Measurements from ENCODE around the gene CREBRF. TPM values are rescaled to one million over a fixed set of nuclear protein-coding genes. Genes with fewer than 3 reads are reported as not detected.
"Not testable (repeated sequence)": the region's sequence is repeated elsewhere in the genome, so short reads cannot be mapped to it uniquely, and the experiment has no call there.

CREBRF gene
- total RNA-seq, 1 donor = 161 TPM

GRCh38 chr5:173051746-173052145, 4.4 kb upstream of the CREBRF start:
- H3K4me1 ChIP-seq (ENCODE audit: insufficient read depth, low read length) = peaks cover 13% of the 10 kb centered on the region
- H3K27me3 ChIP-seq (ENCODE audit: insufficient read depth, low read length) = no peaks in the 10 kb centered on the region
- H3K4me3 ChIP-seq (ENCODE audit: low read length) = no peak overlapping the region
- H3K9me3 ChIP-seq (ENCODE audit: low read depth, low read length) = no peaks in the 10 kb centered on the region

GRCh38 chr5:173053041-173053440, 3.1 kb upstream of the CREBRF start:
- H3K27me3 ChIP-seq (ENCODE audit: insufficient read depth, low read length) = no peaks in the 10 kb centered on the region
- no peak overlapping the region for H3K4me3 ChIP-seq (ENCODE audit: low read length)
- H3K4me1 ChIP-seq (ENCODE audit: insufficient read depth, low read length) = peaks cover 19% of the 10 kb centered on the region
- no peaks in the 10 kb centered on the region for H3K9me3 ChIP-seq (ENCODE audit: low read depth, low read length)

GRCh38 chr5:173055042-173055721, 970 bp upstream of the CREBRF start:
- H3K9me3 ChIP-seq (ENCODE audit: low read depth, low read length) = no peaks in the 10 kb centered on the region
- H3K27me3 ChIP-seq (ENCODE audit: insufficient read depth, low read length) = no peaks in the 10 kb centered on the region
- H3K4me1 ChIP-seq (ENCODE audit: insufficient read depth, low read length) = peaks cover 29% of the 10 kb centered on the region
- H3K4me3 ChIP-seq (ENCODE audit: low read length) = peak overlapping the region; percentile 92

- peak overlapping the region; percentile 92 for H3K4me3 ChIP-seq (ENCODE audit: low read length)
- peaks cover 31% of the 10 kb centered on the region for H3K4me1 ChIP-seq (ENCODE audit: insufficient read depth, low read length)
- H3K9me3 ChIP-seq (ENCODE audit: low read depth, low read length) = no peaks in the 10 kb centered on the region
- H3K27me3 ChIP-seq (ENCODE audit: insufficient read depth, low read length) = no peaks in the 10 kb centered on the region
These were observed 500 bp upstream of the CREBRF start for GRCh38 chr5:173055722-173055982.

GRCh38 chr5:173056783-173057061, 570 bp downstream of the CREBRF start:
- H3K4me1 ChIP-seq (ENCODE audit: insufficient read depth, low read length) = peaks cover 31% of the 10 kb centered on the region
- H3K9me3 ChIP-seq (ENCODE audit: low read depth, low read length) = no peaks in the 10 kb centered on the region
- peak overlapping the region; percentile 92 for H3K4me3 ChIP-seq (ENCODE audit: low read length)
- H3K27me3 ChIP-seq (ENCODE audit: insufficient read depth, low read length) = no peaks in the 10 kb centered on the region

- Histone ChIP-seq H3K9me3 (ENCODE audit: low read depth, low read length) (no peaks in the 10 kb centered on the region), H3K4me1 (ENCODE audit: insufficient read depth, low read length) (peaks cover 31% of the 10 kb centered on the region), H3K27me3 (ENCODE audit: insufficient read depth, low read length) (no peaks in the 10 kb centered on the region), H3K4me3 (ENCODE audit: low read length) (peak overlapping the region; percentile 92)
These were observed 1.1 kb downstream of the CREBRF start for GRCh38 chr5:173057062-173057924.

- Histone ChIP-seq H3K4me3 (ENCODE audit: low read length) (no peak overlapping the region), H3K27me3 (ENCODE audit: insufficient read depth, low read length) (no peaks in the 10 kb centered on the region), H3K4me1 (ENCODE audit: insufficient read depth, low read length) (peaks cover 39% of the 10 kb centered on the region), H3K9me3 (ENCODE audit: low read depth, low read length) (no peaks in the 10 kb centered on the region)
These were observed 6.0 kb downstream of the CREBRF start for GRCh38 chr5:173062141-173062540.

GRCh38 chr5:173065155-173065554, 9.0 kb downstream of the CREBRF start:
- no peak overlapping the region for H3K4me3 ChIP-seq (ENCODE audit: low read length)
- H3K9me3 ChIP-seq (ENCODE audit: low read depth, low read length) = no peaks in the 10 kb centered on the region
- peaks cover 30% of the 10 kb centered on the region for H3K4me1 ChIP-seq (ENCODE audit: insufficient read depth, low read length)
- H3K27me3 ChIP-seq (ENCODE audit: insufficient read depth, low read length) = no peaks in the 10 kb centered on the region

GRCh38 chr5:173069671-173070070, 13.5 kb downstream of the CREBRF start:
- Histone ChIP-seq H3K9me3 (ENCODE audit: low read depth, low read length) (no peaks in the 10 kb centered on the region), H3K4me1 (ENCODE audit: insufficient read depth, low read length) (peaks cover 35% of the 10 kb centered on the region), H3K4me3 (ENCODE audit: low read length) (no peak overlapping the region), H3K27me3 (ENCODE audit: insufficient read depth, low read length) (no peaks in the 10 kb centered on the region)

- peaks cover 8% of the 10 kb centered on the region for H3K4me1 ChIP-seq (ENCODE audit: insufficient read depth, low read length)
- H3K9me3 ChIP-seq (ENCODE audit: low read depth, low read length) = no peaks in the 10 kb centered on the region
- no peaks in the 10 kb centered on the region for H3K27me3 ChIP-seq (ENCODE audit: insufficient read depth, low read length)
- H3K4me3 ChIP-seq (ENCODE audit: low read length) = no peak overlapping the region
These were observed 19.1 kb downstream of the CREBRF start for GRCh38 chr5:173075137-173075843.

GRCh38 chr5:173075970-173076369, 19.8 kb downstream of the CREBRF start:
- H3K4me1 ChIP-seq (ENCODE audit: insufficient read depth, low read length) = peaks cover 6% of the 10 kb centered on the region
- no peaks in the 10 kb centered on the region for H3K9me3 ChIP-seq (ENCODE audit: low read depth, low read length)
- no peak overlapping the region for H3K4me3 ChIP-seq (ENCODE audit: low read length)
- H3K27me3 ChIP-seq (ENCODE audit: insufficient read depth, low read length) = no peaks in the 10 kb centered on the region

GRCh38 chr5:173076471-173076870, 20.3 kb downstream of the CREBRF start:
- not testable (repeated sequence) for H3K4me1 ChIP-seq (ENCODE audit: insufficient read depth, low read length); H3K27me3 ChIP-seq (ENCODE audit: insufficient read depth, low read length); H3K9me3 ChIP-seq (ENCODE audit: low read depth, low read length); H3K4me3 ChIP-seq (ENCODE audit: low read length)

- H3K9me3 ChIP-seq (ENCODE audit: low read depth, low read length) = no peaks in the 10 kb centered on the region
- no peaks in the 10 kb centered on the region for H3K27me3 ChIP-seq (ENCODE audit: insufficient read depth, low read length)
- H3K4me3 ChIP-seq (ENCODE audit: low read length) = no peak overlapping the region
- H3K4me1 ChIP-seq (ENCODE audit: insufficient read depth, low read length) = no peaks in the 10 kb centered on the region
These were observed 22.7 kb downstream of the CREBRF start for GRCh38 chr5:173078878-173079277.

GRCh38 chr5:173089581-173089980, 33.4 kb downstream of the CREBRF start:
- Histone ChIP-seq H3K9me3 (ENCODE audit: low read depth, low read length) (no peaks in the 10 kb centered on the region), H3K4me1 (ENCODE audit: insufficient read depth, low read length) (no peaks in the 10 kb centered on the region), H3K27me3 (ENCODE audit: insufficient read depth, low read length) (no peaks in the 10 kb centered on the region), H3K4me3 (ENCODE audit: low read length) (no peak overlapping the region)

- Histone ChIP-seq H3K4me1 (ENCODE audit: insufficient read depth, low read length) (no peaks in the 10 kb centered on the region), H3K9me3 (ENCODE audit: low read depth, low read length) (no peaks in the 10 kb centered on the region), H3K4me3 (ENCODE audit: low read length) (no peak overlapping the region), H3K27me3 (ENCODE audit: insufficient read depth, low read length) (no peaks in the 10 kb centered on the region)
These were observed 34.5 kb downstream of the CREBRF start for GRCh38 chr5:173090639-173091038.

All from mononuclear cell (primary cell).